Measurements from ENCODE around the gene EHBP1L1.

The EHBP1L1 gene

DNA sequence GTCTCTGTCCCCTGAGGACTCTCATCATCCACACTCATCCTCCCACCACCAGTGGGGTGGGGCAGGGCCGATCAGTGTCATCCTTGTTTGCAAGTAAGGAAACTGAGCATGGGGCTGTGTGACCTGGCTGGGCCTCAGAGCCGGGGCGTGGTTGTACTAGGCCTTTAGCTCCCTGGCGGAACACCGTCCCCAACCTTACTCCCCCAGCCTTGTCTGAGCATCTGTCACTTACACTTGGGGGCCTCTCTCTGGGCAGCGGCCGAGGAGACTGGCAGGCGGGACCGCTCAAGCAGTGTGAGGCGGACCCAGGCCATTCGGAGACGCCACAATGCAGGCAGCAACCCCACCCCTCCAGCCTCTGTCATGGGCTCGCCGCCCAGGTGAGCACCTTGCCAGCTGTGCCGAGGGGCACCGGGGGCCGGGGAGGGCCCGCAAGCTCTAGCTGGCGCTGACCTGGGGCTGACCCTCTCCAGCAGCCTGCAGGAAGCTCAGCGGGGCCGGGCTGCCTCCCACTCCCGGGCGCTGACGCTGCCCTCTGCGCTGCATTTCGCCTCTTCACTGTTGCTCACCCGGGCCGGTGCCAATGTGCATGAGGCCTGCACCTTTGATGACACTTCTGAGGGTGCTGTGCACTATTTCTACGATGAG, 43.6 kb downstream of the EHBP1L1 start:
- CTCF ChIA-PET = interaction anchor here (0.6 kb wide), 1 partner anchor 79 kb away, joined by 3 read pairs; no protein-coding TSS in a partner anchor

DNA sequence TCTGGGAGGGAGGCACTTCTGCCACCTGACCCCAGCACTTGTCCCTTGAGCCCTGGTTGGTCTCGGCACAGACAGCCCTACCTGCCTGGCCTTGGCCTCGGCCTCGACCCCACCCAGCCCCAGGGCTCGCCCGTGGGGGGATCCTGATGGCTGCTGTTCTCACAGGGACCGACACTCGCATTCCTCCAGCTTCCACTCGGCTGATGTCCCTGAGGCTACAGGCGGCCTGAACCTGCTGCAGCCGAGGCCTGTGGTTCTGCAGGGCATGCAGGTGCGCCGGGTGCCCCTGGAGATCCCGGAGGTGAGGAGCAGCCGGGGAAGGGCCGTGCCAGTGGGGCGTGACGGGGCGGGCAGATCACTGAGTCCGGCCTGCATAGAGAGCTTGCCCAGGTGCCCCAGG, 44.8 kb downstream of the EHBP1L1 start:
- TF ChIP-seq ZSCAN30 (tag by site-specific recombination; IDR thresholded peaks at IDR 0.05) (no peak), ZNF121 (tag by site-specific recombination; IDR thresholded peaks at IDR 0.05) (no peak), ZNF426 (tag by site-specific recombination; IDR thresholded peaks at IDR 0.05) (no peak), ZNF555 (tag by site-specific recombination; conservative IDR thresholded peaks at IDR 0.05) (no peak)
- CTCF ChIA-PET = interaction anchor here (0.9 kb wide), 1 partner anchor 159 kb away, joined by 5 read pairs; no protein-coding TSS in a partner anchor
- POLR2A ChIA-PET = interaction anchor here (0.6 kb wide), 1 partner anchor 436 kb away, joined by 3 read pairs; no protein-coding TSS in a partner anchor

More for the DNA sequence above, 43.6 kb downstream of the EHBP1L1 start:
- no peak overlapping the region for H3K4me3 ChIP-seq (ENCODE audit: low read depth, low read length)
- H3K36me3 ChIP-seq (ENCODE audit: control insufficient read depth in 2 of 2, insufficient read depth in 1 of 2, low read length in 2 of 2) = peaks cover 0 to 75% of the 10 kb centered on the region in 2 experiments; a peak in 1 of 3 replicates
- TF ChIP-seq ZNF510 (tag by site-specific recombination; IDR thresholded peaks at IDR 0.05; ENCODE audit: insufficient replicate concordance) = no peak
- no peak for TF ChIP-seq KLF9 (tag by site-specific recombination; IDR thresholded peaks at IDR 0.05; ENCODE audit: low read depth)
- TF ChIP-seq ZNF416 (tag by site-specific recombination; IDR thresholded peaks at IDR 0.05) = no peak
- TF ChIP-seq, protein P1, sequence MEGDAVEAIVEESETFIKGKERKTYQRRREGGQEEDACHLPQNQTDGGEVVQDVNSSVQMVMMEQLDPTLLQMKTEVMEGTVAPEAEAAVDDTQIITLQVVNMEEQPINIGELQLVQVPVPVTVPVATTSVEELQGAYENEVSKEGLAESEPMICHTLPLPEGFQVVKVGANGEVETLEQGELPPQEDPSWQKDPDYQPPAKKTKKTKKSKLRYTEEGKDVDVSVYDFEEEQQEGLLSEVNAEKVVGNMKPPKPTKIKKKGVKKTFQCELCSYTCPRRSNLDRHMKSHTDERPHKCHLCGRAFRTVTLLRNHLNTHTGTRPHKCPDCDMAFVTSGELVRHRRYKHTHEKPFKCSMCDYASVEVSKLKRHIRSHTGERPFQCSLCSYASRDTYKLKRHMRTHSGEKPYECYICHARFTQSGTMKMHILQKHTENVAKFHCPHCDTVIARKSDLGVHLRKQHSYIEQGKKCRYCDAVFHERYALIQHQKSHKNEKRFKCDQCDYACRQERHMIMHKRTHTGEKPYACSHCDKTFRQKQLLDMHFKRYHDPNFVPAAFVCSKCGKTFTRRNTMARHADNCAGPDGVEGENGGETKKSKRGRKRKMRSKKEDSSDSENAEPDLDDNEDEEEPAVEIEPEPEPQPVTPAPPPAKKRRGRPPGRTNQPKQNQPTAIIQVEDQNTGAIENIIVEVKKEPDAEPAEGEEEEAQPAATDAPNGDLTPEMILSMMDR (tag by site-specific recombination; IDR thresholded peaks at IDR 0.05) = no peak
- TF ChIP-seq OVOL3 (tag by site-specific recombination; IDR thresholded peaks at IDR 0.05) = no peak
- TF ChIP-seq ZEB2 (tag by site-specific recombination; IDR thresholded peaks at IDR 0.05) = no peak
- TF ChIP-seq, protein P2, sequence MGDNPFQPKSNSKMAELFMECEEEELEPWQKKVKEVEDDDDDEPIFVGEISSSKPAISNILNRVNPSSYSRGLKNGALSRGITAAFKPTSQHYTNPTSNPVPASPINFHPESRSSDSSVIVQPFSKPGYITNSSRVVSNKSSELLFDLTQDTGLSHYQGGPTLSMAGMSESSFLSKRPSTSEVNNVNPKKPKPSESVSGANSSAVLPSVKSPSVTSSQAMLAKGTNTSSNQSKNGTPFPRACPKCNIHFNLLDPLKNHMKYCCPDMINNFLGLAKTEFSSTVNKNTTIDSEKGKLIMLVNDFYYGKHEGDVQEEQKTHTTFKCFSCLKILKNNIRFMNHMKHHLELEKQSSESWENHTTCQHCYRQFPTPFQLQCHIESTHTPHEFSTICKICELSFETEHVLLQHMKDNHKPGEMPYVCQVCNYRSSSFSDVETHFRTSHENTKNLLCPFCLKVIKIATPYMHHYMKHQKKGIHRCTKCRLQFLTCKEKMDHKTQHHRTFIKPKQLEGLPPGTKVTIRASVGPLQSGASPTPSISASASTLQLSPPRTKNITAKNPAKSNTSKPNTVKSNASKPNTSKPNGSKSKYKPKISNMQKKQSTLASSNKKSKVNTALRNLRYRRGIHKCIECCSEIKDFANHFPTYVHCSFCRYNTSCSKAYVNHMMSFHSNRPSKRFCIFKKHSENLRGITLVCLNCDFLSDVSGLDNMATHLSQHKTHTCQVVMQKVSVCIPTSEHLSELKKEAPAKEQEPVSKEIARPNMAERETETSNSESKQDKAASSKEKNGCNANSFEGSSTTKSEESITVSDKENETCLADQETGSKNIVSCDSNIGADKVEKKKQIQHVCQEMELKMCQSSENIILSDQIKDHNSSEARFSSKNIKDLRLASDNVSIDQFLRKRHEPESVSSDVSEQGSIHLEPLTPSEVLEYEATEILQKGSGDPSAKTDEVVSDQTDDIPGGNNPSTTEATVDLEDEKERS (tag by site-specific recombination; IDR thresholded peaks at IDR 0.05) = no peak
- no peak for TF ChIP-seq ZFP37 (tag by site-specific recombination; IDR thresholded peaks at IDR 0.05)
- TF ChIP-seq, protein P3, sequence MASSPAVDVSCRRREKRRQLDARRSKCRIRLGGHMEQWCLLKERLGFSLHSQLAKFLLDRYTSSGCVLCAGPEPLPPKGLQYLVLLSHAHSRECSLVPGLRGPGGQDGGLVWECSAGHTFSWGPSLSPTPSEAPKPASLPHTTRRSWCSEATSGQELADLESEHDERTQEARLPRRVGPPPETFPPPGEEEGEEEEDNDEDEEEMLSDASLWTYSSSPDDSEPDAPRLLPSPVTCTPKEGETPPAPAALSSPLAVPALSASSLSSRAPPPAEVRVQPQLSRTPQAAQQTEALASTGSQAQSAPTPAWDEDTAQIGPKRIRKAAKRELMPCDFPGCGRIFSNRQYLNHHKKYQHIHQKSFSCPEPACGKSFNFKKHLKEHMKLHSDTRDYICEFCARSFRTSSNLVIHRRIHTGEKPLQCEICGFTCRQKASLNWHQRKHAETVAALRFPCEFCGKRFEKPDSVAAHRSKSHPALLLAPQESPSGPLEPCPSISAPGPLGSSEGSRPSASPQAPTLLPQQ (tag by site-specific recombination; IDR thresholded peaks at IDR 0.05) = no peak
- POLR2A ChIA-PET = interaction anchor here (1.5 kb wide), 1 partner anchor 35 kb away, joined by 3 read pairs; no protein-coding TSS in a partner anchor
- no peak overlapping the region for H3K27ac ChIP-seq (ENCODE audit: extremely low read depth, low read depth, low read length)
- H3K4me1 ChIP-seq (ENCODE audit: control insufficient read depth, insufficient read depth, low read length) = no peaks in the 10 kb centered on the region
- H3K9me3 ChIP-seq (ENCODE audit: control insufficient read depth, insufficient read depth, low read depth, low read length) = no peaks in the 10 kb centered on the region

DNA sequence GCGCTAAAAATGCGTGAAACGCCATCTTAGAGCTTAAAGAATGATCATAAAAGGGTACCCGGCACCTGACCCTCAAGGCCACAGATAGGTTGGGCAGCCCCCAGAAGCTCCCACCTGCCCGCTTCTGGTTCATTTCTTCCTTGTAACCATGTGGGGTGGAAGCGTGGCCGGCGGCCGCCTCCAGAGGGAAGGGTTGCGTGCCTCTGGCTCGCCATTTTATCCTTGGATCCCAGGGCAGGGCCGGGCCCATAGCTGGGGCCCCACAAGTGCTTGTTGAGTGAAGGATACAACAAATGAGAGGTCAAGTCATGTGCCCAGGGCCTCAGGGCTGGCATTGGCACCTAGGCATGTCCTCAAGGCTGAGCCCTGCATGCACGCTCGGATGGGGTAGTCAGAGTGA, 45.6 kb downstream of the EHBP1L1 start:
- no peaks in the 10 kb centered on the region for H3K9me3 ChIP-seq (ENCODE audit: control insufficient read depth, insufficient read depth, low read depth, low read length)
- H3K27ac ChIP-seq (ENCODE audit: extremely low read depth, low read depth, low read length) = no peak overlapping the region
- POLR2A ChIA-PET = interaction anchor here (0.6 kb wide), 1 partner anchor 435 kb away, joined by 3 read pairs; no protein-coding TSS in a partner anchor
- H3K4me1 ChIP-seq (ENCODE audit: control insufficient read depth, insufficient read depth, low read length) = no peaks in the 10 kb centered on the region
- no peak overlapping the region for H3K4me3 ChIP-seq (ENCODE audit: low read depth, low read length)
- peaks cover 0 to 93% of the 10 kb centered on the region in 2 experiments; a peak in 1 of 3 replicates for H3K36me3 ChIP-seq (ENCODE audit: control insufficient read depth in 2 of 2, insufficient read depth in 1 of 2, low read length in 2 of 2)
- CTCF ChIA-PET = interaction anchor here (0.7 to 0.9 kb wide), 2 partner anchors 42 to 158 kb away, joined by 3 to 5 read pairs; no protein-coding TSS in a partner anchor
- TF ChIP-seq, protein P4, sequence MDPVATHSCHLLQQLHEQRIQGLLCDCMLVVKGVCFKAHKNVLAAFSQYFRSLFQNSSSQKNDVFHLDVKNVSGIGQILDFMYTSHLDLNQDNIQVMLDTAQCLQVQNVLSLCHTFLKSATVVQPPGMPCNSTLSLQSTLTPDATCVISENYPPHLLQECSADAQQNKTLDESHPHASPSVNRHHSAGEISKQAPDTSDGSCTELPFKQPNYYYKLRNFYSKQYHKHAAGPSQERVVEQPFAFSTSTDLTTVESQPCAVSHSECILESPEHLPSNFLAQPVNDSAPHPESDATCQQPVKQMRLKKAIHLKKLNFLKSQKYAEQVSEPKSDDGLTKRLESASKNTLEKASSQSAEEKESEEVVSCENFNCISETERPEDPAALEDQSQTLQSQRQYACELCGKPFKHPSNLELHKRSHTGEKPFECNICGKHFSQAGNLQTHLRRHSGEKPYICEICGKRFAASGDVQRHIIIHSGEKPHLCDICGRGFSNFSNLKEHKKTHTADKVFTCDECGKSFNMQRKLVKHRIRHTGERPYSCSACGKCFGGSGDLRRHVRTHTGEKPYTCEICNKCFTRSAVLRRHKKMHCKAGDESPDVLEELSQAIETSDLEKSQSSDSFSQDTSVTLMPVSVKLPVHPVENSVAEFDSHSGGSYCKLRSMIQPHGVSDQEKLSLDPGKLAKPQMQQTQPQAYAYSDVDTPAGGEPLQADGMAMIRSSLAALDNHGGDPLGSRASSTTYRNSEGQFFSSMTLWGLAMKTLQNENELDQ (tag by site-specific recombination; IDR thresholded peaks at IDR 0.05; ENCODE audit: low read depth) = no peak
- TF ChIP-seq KLF9 (tag by site-specific recombination; IDR thresholded peaks at IDR 0.05; ENCODE audit: low read depth) (no peak), EGR2 (tag by site-specific recombination; IDR thresholded peaks at IDR 0.05; ENCODE audit: low read depth) (no peak), RBAK (tag by site-specific recombination; IDR thresholded peaks at IDR 0.05) (no peak), ZNF548 (tag by site-specific recombination; IDR thresholded peaks at IDR 0.05) (no peak), ZNF416 (tag by site-specific recombination; IDR thresholded peaks at IDR 0.05) (no peak), ZNF658 (tag by site-specific recombination; IDR thresholded peaks at IDR 0.05) (no peak), FEZF1 (tag by site-specific recombination; IDR thresholded peaks at IDR 0.05) (no peak), ZNF624 (tag by site-specific recombination; IDR thresholded peaks at IDR 0.05) (no peak)
- TF ChIP-seq, protein P5, sequence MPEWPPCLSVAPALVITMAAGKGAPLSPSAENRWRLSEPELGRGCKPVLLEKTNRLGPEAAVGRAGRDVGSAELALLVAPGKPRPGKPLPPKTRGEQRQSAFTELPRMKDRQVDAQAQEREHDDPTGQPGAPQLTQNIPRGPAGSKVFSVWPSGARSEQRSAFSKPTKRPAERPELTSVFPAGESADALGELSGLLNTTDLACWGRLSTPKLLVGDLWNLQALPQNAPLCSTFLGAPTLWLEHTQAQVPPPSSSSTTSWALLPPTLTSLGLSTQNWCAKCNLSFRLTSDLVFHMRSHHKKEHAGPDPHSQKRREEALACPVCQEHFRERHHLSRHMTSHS (tag by site-specific recombination; IDR thresholded peaks at IDR 0.05) = no peak

More for the DNA sequence above, 44.8 kb downstream of the EHBP1L1 start:
- Histone ChIP-seq H3K4me1 (ENCODE audit: control insufficient read depth, insufficient read depth, low read length) (no peaks in the 10 kb centered on the region), H3K36me3 (ENCODE audit: control insufficient read depth in 2 of 2, insufficient read depth in 1 of 2, low read length in 2 of 2) (peaks cover 0 to 85% of the 10 kb centered on the region in 2 experiments; a peak in 1 of 3 replicates), H3K9me3 (ENCODE audit: control insufficient read depth, insufficient read depth, low read depth, low read length) (no peaks in the 10 kb centered on the region), H3K4me3 (ENCODE audit: low read depth, low read length) (no peak overlapping the region), H3K27ac (ENCODE audit: extremely low read depth, low read depth, low read length) (no peak overlapping the region)
